HG03342 (cell line): ENCODE data around the gene TXNRD3.
"Not testable (repeated sequence)": the region's sequence is repeated elsewhere in the genome, so short reads cannot be mapped to it uniquely, and the experiment has no call there.

Experiments used
- ATAC-seq: cut with Tn5 transposase; IDR thresholded peaks from one replicate; pipeline ENCODE4 v1.9.1; 2021; ENCODE audit warnings: mild to moderate bottlenecking, moderate library complexity; ENCODE audit not compliant: unreplicated experiment

Gene TXNRD3

GRCh38 chr3:126649556-126650092 is 5.3 kb downstream of the TXNRD3 start:
- no peak for ATAC-seq

- no peak for ATAC-seq
These were observed 8.2 kb downstream of the TXNRD3 start for GRCh38 chr3:126646674-126647073.

- ATAC-seq = no peak
These were observed 10.3 kb downstream of the TXNRD3 start for GRCh38 chr3:126644615-126645014.

GRCh38 chr3:126638790-126639189 is 16.1 kb downstream of the TXNRD3 start:
- no peak for ATAC-seq

GRCh38 chr3:126636436-126636835 is 18.5 kb downstream of the TXNRD3 start:
- no peak for ATAC-seq

GRCh38 chr3:126634803-126635202 is 20.1 kb downstream of the TXNRD3 start:
- no peak for ATAC-seq

- no peak for ATAC-seq
These were observed 24.9 kb downstream of the TXNRD3 start for GRCh38 chr3:126630020-126630419.

GRCh38 chr3:126625735-126626134 is 29.2 kb downstream of the TXNRD3 start:
- not testable (repeated sequence) for ATAC-seq

- no peak for ATAC-seq
These were observed 32.2 kb downstream of the TXNRD3 start for GRCh38 chr3:126622694-126623093.

GRCh38 chr3:126621627-126622345 is 33.1 kb downstream of the TXNRD3 start:
- ATAC-seq = no peak

GRCh38 chr3:126621171-126621570 is 33.8 kb downstream of the TXNRD3 start:
- no peak for ATAC-seq

GRCh38 chr3:126620738-126621137 is 34.2 kb downstream of the TXNRD3 start:
- ATAC-seq = no peak

GRCh38 chr3:126618760-126619159 is 36.2 kb downstream of the TXNRD3 start:
- ATAC-seq = no peak

GRCh38 chr3:126618021-126618420 is 36.9 kb downstream of the TXNRD3 start:
- ATAC-seq = no peak

GRCh38 chr3:126617571-126617970 is 37.4 kb downstream of the TXNRD3 start:
- no peak for ATAC-seq

- ATAC-seq = no peak
These were observed 38.0 kb downstream of the TXNRD3 start for GRCh38 chr3:126616931-126617330.

- no peak for ATAC-seq
These were observed 41.3 kb downstream of the TXNRD3 start for GRCh38 chr3:126613479-126614188.

- no peak for ATAC-seq
These were observed 42.3 kb downstream of the TXNRD3 start for GRCh38 chr3:126612479-126613205.

GRCh38 chr3:126609909-126610308 is 45.0 kb downstream of the TXNRD3 start:
- no peak for ATAC-seq

- no peak for ATAC-seq
These were observed 47.6 kb downstream of the TXNRD3 start for GRCh38 chr3:126607214-126607908.

GRCh38 chr3:126606001-126606400 is 48.9 kb downstream of the TXNRD3 start:
- no peak for ATAC-seq
